K562 (cell line): ENCODE results near the gene DAPK1. TPM values are rescaled to one million over a fixed set of nuclear protein-coding genes. Genes with fewer than 3 reads are reported as not detected.

Experiments used
- ATF1 ChIP-seq, 2 experiments: fragments of 450-650 bp in 1 of 2; IDR thresholded peaks; 2 replicates each; pipeline ENCODE4 v1.6.1; 2016; ENCODE audit warnings: missing compliant biosample characterization in 1 of 2, missing genetic modification characterization in 1 of 2
- CREM ChIP-seq: IDR thresholded peaks from 2 replicates; pipeline ENCODE4 v1.6.1; 2014; ENCODE audit warnings: antibody characterized with exemption, low read depth
- FOXK2 ChIP-seq, 2 experiments: fragments of 450-650 bp; IDR thresholded peaks in 1 of 2; conservative IDR thresholded peaks in 1 of 2; 2 replicates each; pipeline ENCODE4 v1.6.1; 2016; ENCODE audit warnings: low read depth in 2 of 2, mild to moderate bottlenecking in 1 of 2
- GATAD2B ChIP-seq: fragments of 450-650 bp; IDR thresholded peaks from 2 replicates; pipeline ENCODE4 v1.6.1; 2017; ENCODE audit warnings: mild to moderate bottlenecking, borderline replicate concordance
- HNRNPL ChIP-seq: fragments of 200-400 bp; formaldehyde crosslinking; IDR thresholded peaks from 2 replicates; pipeline ENCODE4 v1.6.1; 2017; ENCODE audit warnings: low read depth, mild to moderate bottlenecking, low read length
- IFI16 ChIP-seq: fragments of 250-450 bp; sonication (Bioruptor Pico); IDR thresholded peaks from 2 replicates; pipeline ENCODE4 v2.1.2; 2022; ENCODE audit warnings: mild to moderate bottlenecking, inconsistent platforms
- NCOR1 ChIP-seq: fragments of 450-650 bp; IDR thresholded peaks from 2 replicates; pipeline ENCODE4 v1.6.1; 2016; ENCODE audit warnings: mild to moderate bottlenecking, moderate library complexity
- NFIC ChIP-seq: fragments of 450-650 bp; IDR thresholded peaks from 2 replicates; pipeline ENCODE4 v1.6.1; 2017; ENCODE audit warnings: mild to moderate bottlenecking, inconsistent platforms
- RBM17 ChIP-seq: fragments of 200-400 bp; formaldehyde crosslinking; IDR thresholded peaks from 2 replicates; pipeline ENCODE4 v1.6.1; 2017; ENCODE audit warnings: low read depth, mild to moderate bottlenecking, low read length, borderline replicate concordance
- SMAD4 ChIP-seq: fragments of 250-450 bp; sonication (Bioruptor Pico); conservative IDR thresholded peaks from 2 replicates; pipeline ENCODE4 v1.8.0; 2021; ENCODE audit warnings: inconsistent platforms, mild to moderate bottlenecking, moderate library complexity
- ZKSCAN1 ChIP-seq: fragments of 150-350 bp; IDR thresholded peaks from 2 replicates; pipeline ENCODE4 v1.6.1; 2016; ENCODE audit warnings: low read depth, low read length
- ZNF445 ChIP-seq: fragments of 250-450 bp; sonication (Bioruptor Pico); IDR thresholded peaks from 2 replicates; pipeline ENCODE4 v1.4.0; 2020; ENCODE audit warnings: low read depth, mild to moderate bottlenecking, moderate library complexity
- ZNF778 ChIP-seq: fragments of 450-650 bp; formaldehyde crosslinking; IDR thresholded peaks from 2 replicates; pipeline ENCODE4 v1.4.0; 2020; ENCODE audit warnings: mild to moderate bottlenecking, moderate library complexity
- polyA plus RNA-seq, 8 experiments: library from polyadenylated mRNA; depleted of rRNA in 4 of 8; stranded (reverse) in 5 of 8; unstranded in 3 of 8; fragments of >200 nt; fragmentation: Nextera tagmentation in 2 of 8; fragmentation: Illumina TruSeq in 1 of 8; extraction: Ambion mirVana in 2 of 8; extraction: Trizol in 1 of 8; gene quantifications; 2 replicates each; pipeline versions ENCODE4 v1.2.1 to v1.2.3, GENCODE V29; 2011 to 2014; ENCODE audit warnings: inconsistent platforms in 1 of 8, missing spikeins in 1 of 8
- total RNA-seq, 7 experiments: library from RNA; depleted of rRNA in 6 of 7; stranded (reverse); fragments of >200 nt in 6 of 7; fragmentation: Illumina TruSeq in 2 of 7; extraction: Trizol in 2 of 7; gene quantifications; 2 replicates each; pipeline versions ENCODE4 v1.2.1 to v1.2.3, GENCODE V29; 2011 to 2021; ENCODE audit warnings: low replicate concordance in 1 of 7
- TF ChIP-seq, protein P1 (sequence below), 3 experiments: fragments of 200-800 bp in 1 of 3; sonication (Bioruptor generic) in 1 of 3; sonication (generic) in 1 of 3; formaldehyde crosslinking in 1 of 3; IDR thresholded peaks; 2 replicates each; pipeline versions ENCODE4 v1.6.1 to v1.8.0; 2016 to 2022; ENCODE audit warnings: mild to moderate bottlenecking in 2 of 3, missing compliant biosample characterization in 2 of 3, missing genetic modification characterization in 2 of 3, missing genetic modification reagents in 1 of 3
- TF ChIP-seq, protein P2 (sequence below): fragments of 450-650 bp; formaldehyde crosslinking; conservative IDR thresholded peaks from 2 replicates; pipeline ENCODE4 v1.4.0; 2022; ENCODE audit warnings: mild to moderate bottlenecking, missing genetic modification characterization
- TF ChIP-seq, protein P3 (sequence below): IDR thresholded peaks from 2 replicates; pipeline ENCODE4 v1.6.1; 2011; ENCODE audit not compliant: insufficient read length; ENCODE audit errors: extremely low read depth
- TF ChIP-seq, protein P4 (sequence below), 2 experiments: IDR thresholded peaks; 2 replicates each; pipeline ENCODE4 v1.6.1; 2011; ENCODE audit warnings: borderline replicate concordance in 1 of 2, control low read depth in 1 of 2, low read depth in 1 of 2, low read length in 1 of 2, mild to moderate bottlenecking in 1 of 2, mixed read lengths in 1 of 2, moderate library complexity in 1 of 2; ENCODE audit not compliant: insufficient read depth in 1 of 2, insufficient read length in 1 of 2, poor library complexity in 1 of 2, severe bottlenecking in 1 of 2; ENCODE audit errors: extremely low read depth in 1 of 2
- TF ChIP-seq, protein P5 (sequence below): fragments of 250-450 bp; sonication (Bioruptor Pico); IDR thresholded peaks from 2 replicates; pipeline ENCODE4 v1.4.0; 2020; ENCODE audit warnings: mild to moderate bottlenecking, moderate library complexity

DAPK1 gene
- total and polyA plus RNA-seq, 9 of the 15 experiments (the other 6 are each of a cell fraction or from before 2014, with no cell fraction given), result 1.7 to 26.4 (median 15.8) TPM

DNA sequence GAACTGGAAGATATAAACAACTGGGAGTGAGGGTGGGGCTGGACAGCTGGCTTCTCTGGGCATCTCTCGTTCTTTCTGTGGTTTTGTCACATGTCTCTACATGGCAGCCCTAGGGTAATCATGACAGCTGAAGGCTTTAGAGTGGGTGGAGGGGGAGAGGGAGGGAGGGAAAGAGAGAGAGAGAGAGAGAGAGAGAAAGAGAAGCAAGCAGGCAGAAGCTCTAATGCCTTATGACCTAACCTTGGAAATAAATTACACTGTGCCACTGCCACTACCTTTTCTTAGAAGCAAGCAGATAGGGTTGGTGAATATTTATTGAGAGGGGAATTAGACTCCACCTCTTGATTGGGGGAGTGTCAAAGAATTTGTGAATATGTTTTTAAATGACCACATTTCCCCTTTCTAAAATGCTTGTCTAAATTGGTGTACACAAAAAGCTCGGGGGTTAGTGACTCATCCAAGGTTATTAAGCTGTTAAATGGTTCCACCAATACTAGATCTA is 2.6 kb upstream of the DAPK1 start (continued):
- TF ChIP-seq, protein P1, sequence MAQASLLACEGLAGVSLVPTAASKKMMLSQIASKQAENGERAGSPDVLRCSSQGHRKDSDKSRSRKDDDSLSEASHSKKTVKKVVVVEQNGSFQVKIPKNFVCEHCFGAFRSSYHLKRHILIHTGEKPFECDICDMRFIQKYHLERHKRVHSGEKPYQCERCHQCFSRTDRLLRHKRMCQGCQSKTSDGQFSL (CRISPR knock-in tag; IDR thresholded peaks at IDR 0.05), result no peak
- TF ChIP-seq, protein P1 (tag; IDR thresholded peaks at IDR 0.05), result no peak
- no peak for TF ChIP-seq SMAD4 (CRISPR knock-in tag)
- no peak for TF ChIP-seq RBM17
- TF ChIP-seq ATF1 (CRISPR knock-in tag; IDR thresholded peaks at IDR 0.05), result no peak
- no peak for TF ChIP-seq ATF1 (tag; IDR thresholded peaks at IDR 0.05)
- TF ChIP-seq HNRNPL, result no peak
- no peak for TF ChIP-seq ZNF445
- TF ChIP-seq, protein P2, sequence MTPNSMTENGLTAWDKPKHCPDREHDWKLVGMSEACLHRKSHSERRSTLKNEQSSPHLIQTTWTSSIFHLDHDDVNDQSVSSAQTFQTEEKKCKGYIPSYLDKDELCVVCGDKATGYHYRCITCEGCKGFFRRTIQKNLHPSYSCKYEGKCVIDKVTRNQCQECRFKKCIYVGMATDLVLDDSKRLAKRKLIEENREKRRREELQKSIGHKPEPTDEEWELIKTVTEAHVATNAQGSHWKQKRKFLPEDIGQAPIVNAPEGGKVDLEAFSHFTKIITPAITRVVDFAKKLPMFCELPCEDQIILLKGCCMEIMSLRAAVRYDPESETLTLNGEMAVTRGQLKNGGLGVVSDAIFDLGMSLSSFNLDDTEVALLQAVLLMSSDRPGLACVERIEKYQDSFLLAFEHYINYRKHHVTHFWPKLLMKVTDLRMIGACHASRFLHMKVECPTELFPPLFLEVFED (CRISPR knock-in tag), result 0 out of 2 replicates have a peak, but pooled peaks have one; percentile 49
- TF ChIP-seq, protein P3, sequence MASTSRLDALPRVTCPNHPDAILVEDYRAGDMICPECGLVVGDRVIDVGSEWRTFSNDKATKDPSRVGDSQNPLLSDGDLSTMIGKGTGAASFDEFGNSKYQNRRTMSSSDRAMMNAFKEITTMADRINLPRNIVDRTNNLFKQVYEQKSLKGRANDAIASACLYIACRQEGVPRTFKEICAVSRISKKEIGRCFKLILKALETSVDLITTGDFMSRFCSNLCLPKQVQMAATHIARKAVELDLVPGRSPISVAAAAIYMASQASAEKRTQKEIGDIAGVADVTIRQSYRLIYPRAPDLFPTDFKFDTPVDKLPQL, result no peak
- no peak for TF ChIP-seq NFIC
- TF ChIP-seq, protein P4, sequence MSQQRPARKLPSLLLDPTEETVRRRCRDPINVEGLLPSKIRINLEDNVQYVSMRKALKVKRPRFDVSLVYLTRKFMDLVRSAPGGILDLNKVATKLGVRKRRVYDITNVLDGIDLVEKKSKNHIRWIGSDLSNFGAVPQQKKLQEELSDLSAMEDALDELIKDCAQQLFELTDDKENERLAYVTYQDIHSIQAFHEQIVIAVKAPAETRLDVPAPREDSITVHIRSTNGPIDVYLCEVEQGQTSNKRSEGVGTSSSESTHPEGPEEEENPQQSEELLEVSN (IDR thresholded peaks at IDR 0.05; ENCODE audit: borderline replicate concordance in 1 of 2, extremely low read depth in 1 of 2, insufficient read depth in 1 of 2, insufficient read length in 1 of 2, low read depth in 1 of 2, low read length in 1 of 2, poor library complexity in 1 of 2, severe bottlenecking in 1 of 2), result no peak
- TF ChIP-seq GATAD2B, result no peak
- no peak for TF ChIP-seq ZNF778
- TF ChIP-seq ZKSCAN1, result no peak
- TF ChIP-seq, protein P5, sequence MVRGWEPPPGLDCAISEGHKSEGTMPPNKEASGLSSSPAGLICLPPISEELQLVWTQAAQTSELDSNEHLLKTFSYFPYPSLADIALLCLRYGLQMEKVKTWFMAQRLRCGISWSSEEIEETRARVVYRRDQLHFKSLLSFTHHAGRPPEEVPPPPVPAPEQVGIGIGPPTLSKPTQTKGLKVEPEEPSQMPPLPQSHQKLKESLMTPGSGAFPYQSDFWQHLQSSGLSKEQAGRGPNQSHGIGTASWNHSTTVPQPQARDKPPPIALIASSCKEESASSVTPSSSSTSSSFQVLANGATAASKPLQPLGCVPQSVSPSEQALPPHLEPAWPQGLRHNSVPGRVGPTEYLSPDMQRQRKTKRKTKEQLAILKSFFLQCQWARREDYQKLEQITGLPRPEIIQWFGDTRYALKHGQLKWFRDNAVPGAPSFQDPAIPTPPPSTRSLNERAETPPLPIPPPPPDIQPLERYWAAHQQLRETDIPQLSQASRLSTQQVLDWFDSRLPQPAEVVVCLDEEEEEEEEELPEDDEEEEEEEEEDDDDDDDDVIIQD (CRISPR knock-in tag), result no peak
- TF ChIP-seq FOXK2 (conservative IDR thresholded peaks at IDR 0.05 in 1 of 2, IDR thresholded peaks at IDR 0.05 in 1 of 2; ENCODE audit: low read depth in 2 of 2), result 0 out of 4 replicates have a peak, but pooled peaks of 1 of the 2 experiments have one; percentile 24
- no peak for TF ChIP-seq IFI16
- 0 out of 2 replicates have a peak, but pooled peaks have one; percentile 16 for TF ChIP-seq CREM
- TF ChIP-seq NCOR1, result no peak
